ENCODE data around the gene NIP7. TPM values are rescaled to one million over a fixed set of nuclear protein-coding genes. Genes with fewer than 3 reads are reported as not detected.

The NIP7 gene
- total and polyA plus RNA-seq, 2 of the 4 experiments (the other 2 are of a cell fraction), result 14.0 to 28.3 TPM

GRCh38 chr16:69371564-69371963 is 32.0 kb downstream of the NIP7 start:
- Histone ChIP-seq H3K79me1 (ENCODE audit: low read depth in 1 of 2, low read length in 2 of 2) (peaks cover 34 to 47% of the 10 kb centered on the region in 2 experiments), H3K9ac (ENCODE audit: low read depth, low read length) (no peak overlapping the region), H3K9me1 (ENCODE audit: insufficient read depth, low read length) (peaks cover 9% of the 10 kb centered on the region; the same call in 1 of the 2 replicates), H2BK5ac (ENCODE audit: low read depth, low read length, poor library complexity, severe bottlenecking) (no peak overlapping the region), H3K9me3 (ENCODE audit: control insufficient read depth, insufficient read depth, low read length) (no peaks in the 10 kb centered on the region), H2AFZ (replicated peaks; ENCODE audit: low read length, poor library complexity) (no peak overlapping the region), H2BK20ac (ENCODE audit: low read depth, low read length) (no peak overlapping the region), H3K23ac (ENCODE audit: low read depth, low read length) (no peak overlapping the region), H3K18ac (ENCODE audit: low read depth, low read length) (no peak overlapping the region), H2AK9ac (replicated peaks; ENCODE audit: low read depth, low read length, poor library complexity) (no peak overlapping the region), H4K91ac (ENCODE audit: insufficient read depth, low read depth, low read length) (no peak overlapping the region), H3K27me3 (ENCODE audit: control insufficient read depth, insufficient read depth, low read length) (no peaks in the 10 kb centered on the region), H2AK5ac (ENCODE audit: low read depth, low read length) (no peak overlapping the region), H3K36me3 (ENCODE audit: control insufficient read depth, insufficient read depth, low read length) (peaks cover 37% of the 10 kb centered on the region), H3K4ac (ENCODE audit: low read depth, low read length) (no peak overlapping the region), H4K20me1 (ENCODE audit: insufficient read depth, low read length) (0 out of 2 replicates have a peak, but pooled peaks cover 5% of the 10 kb centered on the region), H4K8ac (ENCODE audit: low read depth in 2 of 2, low read length in 2 of 2) (no peak overlapping the region), H3K4me2 (ENCODE audit: low read depth, low read length) (no peak overlapping the region), H2BK15ac (ENCODE audit: low read depth, low read length) (no peak overlapping the region), H3K14ac (replicated peaks; ENCODE audit: low read depth, low read length) (no peak overlapping the region), H2BK120ac (ENCODE audit: low read depth, low read length) (no peak overlapping the region), H3K56ac (ENCODE audit: extremely low read depth, insufficient read depth, low read length) (no peak overlapping the region), H3K27ac (ENCODE audit: insufficient read depth, low read length) (no peak overlapping the region), H3K4me1 (ENCODE audit: control insufficient read depth, insufficient read depth, low read length) (no peaks in the 10 kb centered on the region), H4K5ac (ENCODE audit: low read depth, low read length) (no peak overlapping the region), H3K4me3 (ENCODE audit: insufficient read depth, low read depth, low read length) (no peak overlapping the region)
- dilution Hi-C loops (cut with HindIII; ENCODE audit: low sequenced_read_pairs, unreplicated experiment) (no loop called here), in situ Hi-C loops (cut with MboI; ENCODE audit: low sequenced_read_pairs) (no loop called here), intact Hi-C loops (cut with micrococcal nuclease) (no loop called here)
- POLR2A ChIA-PET (ENCODE audit: unreplicated experiment), result no interaction called here
- DNase-seq (no peak), ATAC-seq (ENCODE audit: low read depth) (no peak)
- WGBS, 2 experiments (ENCODE audit: extremely low coverage in 2 of 2, insufficient read length in 1 of 2), result no CpG with 5 or more reads among the region's 2 CpGs
- TF ChIP-seq MAFK (IDR thresholded peaks at IDR 0.05; ENCODE audit: low read depth, low read length) (no peak), RFX5 (IDR thresholded peaks at IDR 0.05; ENCODE audit: low read depth, low read length) (no peak), RAD21 (IDR thresholded peaks at IDR 0.05; ENCODE audit: low read length) (no peak), POLR2A (IDR thresholded peaks at IDR 0.05; ENCODE audit: low read depth, low read length) (no peak), MXI1 (IDR thresholded peaks at IDR 0.05; ENCODE audit: borderline replicate concordance, low read depth, low read length) (no peak), BHLHE40 (IDR thresholded peaks at IDR 0.05; ENCODE audit: low read depth, low read length) (no peak), NFE2L2 (IDR thresholded peaks at IDR 0.05; ENCODE audit: low read depth, low read length) (no peak), USF2 (IDR thresholded peaks at IDR 0.05; ENCODE audit: low read depth, low read length) (no peak), SMC3 (IDR thresholded peaks at IDR 0.05; ENCODE audit: low read depth, low read length) (no peak), CTCF (conservative IDR thresholded peaks at IDR 0.05; ENCODE audit: low read depth, low read length) (no peak)
- CTCF ChIA-PET, result no interaction called here
- no TSS peak for BruUV-seq (replicated peaks)

All from IMR-90 (cell line).